Stimulated activated CD8-positive, alpha-beta memory T cell treated with anti-CD3 and anti-CD28 coated beads, Interleukin-7, amount 100 ng/mL, for 1 hour (primary cell): ENCODE measurements around the gene TMEM245.
"Not testable (repeated sequence)": the region's sequence is repeated elsewhere in the genome, so short reads cannot be mapped to it uniquely, and the experiment has no call there.

Experiments used
- DNase-seq, 2 donors: peaks; one replicate each; pipeline ENCODE4 v3.0.0-alpha.2; 2020; ENCODE audit warnings: low read depth in 2 of 2

The TMEM245 gene

DNA sequence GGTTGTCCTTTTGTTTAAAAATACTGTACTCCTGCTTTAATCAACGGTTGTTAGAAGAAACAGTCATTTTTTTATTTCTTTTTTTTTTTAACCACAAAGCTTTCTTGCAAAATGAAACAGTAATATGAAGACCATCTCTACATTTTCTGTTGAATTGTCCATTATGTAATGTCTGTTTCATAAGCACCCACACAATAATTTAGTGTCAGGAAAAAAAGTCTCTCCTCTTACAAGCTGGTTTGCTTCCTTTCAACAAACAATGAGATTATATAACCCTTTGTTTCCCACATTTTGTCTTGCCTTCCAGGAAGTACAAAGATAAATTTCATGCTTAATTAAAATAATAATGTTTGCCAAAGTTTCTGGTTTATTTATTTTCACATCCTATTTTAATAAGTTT is 123.1 kb downstream of the TMEM245 start:
- DNase-seq, result no peak

DNA sequence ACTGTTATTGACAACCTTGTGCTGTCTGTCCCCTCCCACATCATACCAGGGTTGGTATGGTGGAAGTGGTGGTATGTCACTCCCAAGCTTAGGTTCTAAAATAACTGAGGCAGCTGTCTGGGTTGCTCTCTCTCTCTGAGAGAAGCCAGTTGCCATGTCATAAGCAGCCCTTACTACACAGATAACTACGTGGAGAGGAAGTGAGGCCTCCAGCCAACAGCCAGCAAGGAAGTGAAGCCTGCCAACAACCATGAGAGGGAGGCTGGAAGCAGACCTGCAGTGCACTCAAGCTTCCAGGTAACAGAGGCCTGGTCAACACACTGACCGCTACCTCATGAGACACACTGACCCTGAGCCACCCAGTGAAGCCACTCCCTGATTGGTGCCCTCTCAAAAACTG is 125.1 kb downstream of the TMEM245 start:
- no peak for DNase-seq

DNA sequence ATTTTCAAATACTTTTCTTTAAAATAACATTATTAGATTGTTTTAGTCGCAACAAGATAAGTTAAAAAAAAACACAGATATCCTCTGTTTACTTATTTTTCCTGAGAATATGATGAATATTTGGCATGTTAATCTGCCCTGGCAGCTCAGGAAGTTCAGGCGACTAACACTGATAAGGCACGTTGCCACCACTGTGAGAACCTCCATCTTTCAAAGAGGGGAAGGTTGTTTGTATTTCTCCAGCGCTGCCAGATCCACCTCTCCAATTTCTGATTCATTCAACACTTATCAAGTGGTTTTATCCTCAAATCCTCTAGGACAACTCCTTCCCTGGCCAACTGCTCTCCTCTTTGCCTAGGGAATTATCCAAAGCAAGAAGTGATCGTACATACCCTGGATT is 128.3 kb downstream of the TMEM245 start:
- no peak for DNase-seq

DNA sequence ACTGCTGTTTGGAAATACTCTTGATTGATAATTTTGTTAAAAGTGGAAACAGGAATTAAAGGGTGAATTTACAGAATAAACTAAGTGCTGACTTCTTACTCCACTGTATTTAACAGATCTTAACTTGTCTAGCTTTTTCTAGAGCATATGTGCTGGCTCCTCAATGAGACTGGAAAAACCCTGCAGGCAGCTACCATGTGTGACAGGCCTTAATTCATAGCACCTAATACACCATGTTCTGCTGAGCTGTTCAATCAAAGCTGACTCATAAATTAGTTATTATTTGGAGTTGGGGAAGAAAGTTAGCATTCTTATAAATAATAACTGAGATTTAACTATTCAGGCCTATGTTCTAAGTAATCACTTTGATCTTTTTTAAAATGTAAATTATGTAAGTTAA is 135.9 kb downstream of the TMEM245 start:
- no peak for DNase-seq

- DNase-seq, result no peak
These were observed 138.9 kb downstream of the TMEM245 start for GRCh38 chr9:108980893-108981292.

DNA sequence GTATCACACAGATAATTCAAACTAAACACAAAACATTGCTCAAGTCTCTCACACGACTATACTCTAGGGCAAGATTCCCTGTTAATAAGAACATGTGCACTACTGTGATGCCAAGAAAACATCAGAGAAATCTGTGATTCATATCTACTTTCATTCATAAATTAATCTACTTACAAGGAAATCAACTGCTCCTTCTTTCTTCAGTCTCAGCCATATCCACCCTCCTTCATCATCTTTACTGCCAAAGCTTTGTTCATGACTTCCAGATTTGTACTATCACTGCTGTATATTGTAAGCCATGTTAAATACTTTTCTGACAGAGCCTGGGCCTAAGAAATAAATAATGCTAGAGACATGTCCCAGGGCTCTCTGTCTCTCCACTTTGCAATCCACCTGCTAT is 141.5 kb downstream of the TMEM245 start:
- no peak for DNase-seq

DNA sequence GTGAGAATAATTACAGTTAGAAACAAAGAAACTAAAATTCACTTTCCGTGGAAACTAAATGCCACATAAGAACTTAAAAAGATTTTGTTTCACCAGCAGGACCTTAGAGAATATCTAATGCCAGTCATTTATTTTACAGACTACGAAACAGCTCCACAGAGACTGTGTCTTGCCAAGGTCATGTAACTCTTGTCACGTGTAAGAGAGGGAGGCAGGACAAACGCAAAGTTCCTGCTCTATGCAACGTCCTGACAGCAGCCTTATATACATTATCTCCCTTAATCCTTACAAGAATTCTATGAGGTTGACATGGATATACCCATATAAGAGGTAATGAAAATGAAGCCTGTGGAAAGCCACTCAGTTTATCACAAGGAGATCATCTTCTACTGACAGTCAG is 145.9 kb downstream of the TMEM245 start:
- no peak for DNase-seq

- no peak for DNase-seq
These were observed 147.0 kb downstream of the TMEM245 start for GRCh38 chr9:108972626-108973209.

DNA sequence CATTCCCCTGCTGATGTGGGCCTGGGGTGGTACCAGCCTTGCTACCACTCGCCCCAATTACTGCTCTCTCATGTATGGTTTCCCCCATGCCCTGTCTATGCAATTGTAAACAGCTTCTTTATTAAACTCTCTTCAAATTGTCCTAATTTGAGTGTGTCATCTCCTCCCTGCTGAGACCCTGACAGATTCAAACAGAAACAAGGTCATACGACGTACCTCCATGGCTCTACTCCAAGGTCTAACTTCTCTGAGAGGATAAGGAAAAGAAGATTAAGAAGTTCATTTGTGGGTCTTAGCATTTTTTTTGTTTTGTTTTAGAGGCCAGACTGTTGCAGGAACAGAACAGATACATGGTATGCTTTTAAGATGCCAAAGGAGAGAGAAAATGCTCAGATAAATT is 147.6 kb downstream of the TMEM245 start:
- no peak for DNase-seq

DNA sequence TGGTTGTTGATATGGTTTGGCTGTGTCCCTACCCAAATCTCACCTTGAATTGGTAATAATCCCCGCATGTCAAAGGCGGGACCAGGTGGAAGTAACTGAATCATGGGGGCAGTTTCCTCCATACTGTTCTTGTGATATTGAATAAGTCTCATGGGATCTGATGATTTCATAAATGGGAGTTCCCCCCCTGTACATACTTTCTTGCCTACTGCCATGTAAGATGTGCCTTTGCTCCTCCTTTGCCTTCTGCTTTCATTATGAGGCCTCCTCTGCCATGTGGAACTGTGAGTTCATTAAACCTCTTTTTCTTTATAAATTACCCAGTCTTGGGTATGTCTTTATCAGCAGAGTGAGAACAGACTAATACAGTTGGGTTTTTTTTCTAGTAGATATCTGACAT is 148.4 kb downstream of the TMEM245 start:
- DNase-seq, result not testable (repeated sequence)

DNA sequence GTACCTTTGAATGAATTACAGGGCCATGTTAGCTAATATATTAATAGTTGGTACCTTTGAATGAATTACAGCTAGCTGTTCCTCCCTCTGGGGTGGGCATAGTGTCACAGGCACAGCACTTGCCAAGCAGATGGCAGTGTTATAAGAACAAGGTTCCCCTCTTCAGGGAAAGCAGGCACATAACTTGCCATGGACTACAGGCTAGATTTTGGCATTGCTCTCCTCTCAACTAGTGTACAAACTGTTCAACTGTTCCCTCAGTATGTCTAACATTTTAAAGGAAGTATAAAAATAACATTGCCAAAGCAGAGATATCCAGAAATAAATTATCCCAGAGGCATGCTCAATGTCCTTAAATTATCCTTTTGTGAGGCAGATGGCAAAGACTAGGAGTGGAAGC is 151.8 kb downstream of the TMEM245 start:
- DNase-seq, result no peak
